ENCODE data around the gene MS4A4E. TPM values are rescaled to one million over a fixed set of nuclear protein-coding genes. Genes with fewer than 3 reads are reported as not detected.

Gene MS4A4E
- total and polyA plus RNA-seq, 2 of the 8 experiments (the other 6 are each of a cell fraction or from before 2014, with no cell fraction given) = not detected

DNA sequence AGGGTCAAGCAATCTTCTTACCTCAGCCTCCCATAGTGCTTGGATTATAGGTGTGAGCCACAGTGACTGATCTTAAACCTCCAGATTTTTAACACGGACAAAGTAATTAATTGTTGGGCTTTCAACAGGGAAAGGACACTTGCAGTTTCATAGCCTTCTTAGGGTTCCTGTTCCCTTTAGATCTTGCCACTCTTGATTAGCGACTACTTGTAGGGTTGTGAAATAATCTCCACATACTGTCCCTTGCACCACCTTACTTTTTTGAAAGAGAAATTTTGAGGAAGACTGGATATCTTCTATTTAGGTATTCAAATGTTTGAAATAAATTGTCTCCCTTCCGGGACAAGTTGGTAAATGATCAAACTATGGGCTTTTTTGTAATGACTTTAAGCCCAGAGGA, 7.6 kb downstream of the MS4A4E start:
- ChIA-PET POLR2A (ENCODE audit: partially characterized antibody) (no interaction called here), CTCF (ENCODE audit: partially characterized antibody) (interaction anchor here (1.0 to 2.0 kb wide), 2 partner anchors 9 to 16 kb away, joined by 3 to 7 read pairs; no protein-coding TSS in a partner anchor)
- Histone ChIP-seq H3K23ac (ENCODE audit: insufficient read length) (no peak overlapping the region), H3K14ac (ENCODE audit: insufficient read length) (no peak overlapping the region), H4K20me1 (replicated peaks in 1 of 2; ENCODE audit: control insufficient read depth in 1 of 2, insufficient read depth in 2 of 2, low read length in 2 of 2) (no peaks in the 10 kb centered on the region), H3K4me1 (replicated peaks in 1 of 4; ENCODE audit: control insufficient read depth in 3 of 4, insufficient read depth in 4 of 4, low read length in 3 of 4) (no peaks in the 10 kb centered on the region), H3K4ac (replicated peaks; ENCODE audit: insufficient read length, low read depth, low read length) (no peak overlapping the region), H3K18ac (ENCODE audit: extremely low read depth, low read length) (no peak overlapping the region), H3K9ac (replicated peaks in 1 of 4; ENCODE audit: extremely low read depth in 1 of 4, low read depth in 3 of 4, low read length in 3 of 4) (no peak overlapping the region), H2BK15ac (ENCODE audit: low read length) (no peak overlapping the region), H4K5ac (ENCODE audit: insufficient read length, low read depth, low read length) (no peak overlapping the region), H3K9me3 (ENCODE audit: insufficient read depth in 2 of 2, low read depth in 1 of 2, low read length in 1 of 2) (no peaks in the 10 kb centered on the region), H4K8ac (ENCODE audit: extremely low read depth, insufficient read depth, low read length) (no peak overlapping the region), H3K79me2 (ENCODE audit: control insufficient read depth in 1 of 2, insufficient read depth in 2 of 2, low read length in 2 of 2) (no peaks in the 10 kb centered on the region), H3K36me3 (ENCODE audit: control insufficient read depth in 2 of 4, insufficient read depth in 4 of 4, low read length in 3 of 4) (no peaks in the 10 kb centered on the region), H3K4me2 (ENCODE audit: insufficient read depth in 1 of 2, low read depth in 2 of 2, low read length in 2 of 2) (no peak overlapping the region), H2BK12ac (ENCODE audit: low read depth, low read length) (no peak overlapping the region), H3K56ac (replicated peaks; ENCODE audit: insufficient read length, low read depth, low read length) (no peak overlapping the region), H2BK20ac (ENCODE audit: low read length) (no peak overlapping the region), H3K4me3 (ENCODE audit: extremely low read depth in 1 of 4, insufficient read depth in 2 of 4, low read depth in 3 of 4, low read length in 4 of 4) (no peak overlapping the region), H3K23me2 (ENCODE audit: low read depth, low read length) (no peaks in the 10 kb centered on the region), H2BK5ac (ENCODE audit: low read depth, low read length) (no peak overlapping the region), H3K27ac (ENCODE audit: low read depth, low read length) (no peak overlapping the region), H2BK120ac (replicated peaks; ENCODE audit: low read depth, low read length) (no peak overlapping the region), H4K91ac (replicated peaks; ENCODE audit: insufficient read length, low read length) (no peak overlapping the region), H3K79me1 (ENCODE audit: low read depth, low read length) (no peaks in the 10 kb centered on the region), H3K27me3 (replicated peaks in 1 of 4; ENCODE audit: control insufficient read depth in 3 of 4, extremely low read depth in 1 of 4, insufficient read depth in 3 of 4, low read length in 3 of 4) (no peaks in the 10 kb centered on the region), H2AFZ (ENCODE audit: low read length) (peak overlapping the region; percentile 68; the same call in 1 of the 2 replicates), H2AK5ac (ENCODE audit: low read depth, low read length) (no peak overlapping the region)
- DNase-seq (ENCODE audit: low read depth in 1 of 2, low spot score in 2 of 2) = no peak
- FAIRE-seq = no peak
- no peak for TF ChIP-seq CBX8 (IDR thresholded peaks at IDR 0.05; ENCODE audit: borderline replicate concordance, low read depth, low read length)
- TF ChIP-seq KDM4A (IDR thresholded peaks at IDR 0.05; ENCODE audit: low read depth, low read length, severe bottlenecking) = no peak
- TF ChIP-seq RBBP5 (IDR thresholded peaks at IDR 0.05; ENCODE audit: borderline replicate concordance, low read depth, low read length) = no peak
- no peak for TF ChIP-seq SIRT6 (IDR thresholded peaks at IDR 0.05; ENCODE audit: low read length)
- WGBS, 2 experiments (ENCODE audit: extremely low coverage in 1 of 2, insufficient coverage in 1 of 2, insufficient read length in 1 of 2, insufficient replicate concordance in 2 of 2, low coverage in 1 of 2, low lambda C conversion rate in 2 of 2, missing lambda C conversion rate in 1 of 2) = 88% methylated on average over 3 of the region's 3 CpGs; no CpG with 5 or more reads in 1 of the 2 experiments
